Uterus (tissue), 4 donors: ENCODE results near the gene RMDN3. TPM values are rescaled to one million over a fixed set of nuclear protein-coding genes. Genes with fewer than 3 reads are reported as not detected.

Source experiments
- DNase-seq, 2 donors: peaks; one replicate each; pipeline ENCODE4 v3.0.0-alpha.2; 2019 to 2020
- H3K27ac ChIP-seq, 2 donors: fragments of 200-600 bp; sonication (generic); 1 replicate in 1 of 2; 2 replicates in 1 of 2; pipeline ENCODE4 v1.5.1; 2016 to 2018
- H3K27me3 ChIP-seq, 2 donors: fragments of 200-600 bp; sonication (generic); one replicate each; pipeline ENCODE4 v1.5.1; 2018 to 2019; ENCODE audit warnings: control low read depth in 1 of 2
- H3K36me3 ChIP-seq, 2 donors: fragments of 200-600 bp; sonication (generic); one replicate each; pipeline ENCODE4 v1.5.1; 2019; ENCODE audit warnings: control low read depth in 1 of 2
- H3K4me1 ChIP-seq, 2 donors: fragments of 200-600 bp; sonication (generic); one replicate each; pipeline ENCODE4 v1.5.1; 2018 to 2019; ENCODE audit warnings: control low read depth in 1 of 2
- H3K4me3 ChIP-seq, 2 donors: fragments of 200-600 bp; sonication (generic); 1 replicate in 1 of 2; 2 replicates in 1 of 2; pipeline ENCODE4 v1.5.1; 2018 to 2019; ENCODE audit warnings: mild to moderate bottlenecking in 1 of 2
- H3K9me3 ChIP-seq, 2 donors: fragments of 200-600 bp; sonication (generic); one replicate each; pipeline ENCODE4 v1.5.1; 2019; ENCODE audit warnings: control low read depth in 1 of 2
- POLR2A ChIP-seq, 2 donors: fragments of 450-650 bp; IDR thresholded peaks; one replicate each; pipeline ENCODE4 v1.6.1; 2016; ENCODE audit warnings: antibody characterized with exemption in 2 of 2, mild to moderate bottlenecking in 1 of 2, moderate library complexity in 1 of 2
- intact Hi-C: fragments of 100-400 bp; cut with DNase I; formaldehyde crosslinking; loops from one replicate; pipeline ENCODE4 v1.15.1; 2023; ENCODE audit warnings: low total_unique reads
- total RNA-seq, 4 donors: library from RNA; depleted of rRNA in 3 of 4; stranded (reverse); fragments of >200 nt in 3 of 4; gene quantifications; one replicate each; pipeline versions ENCODE4 v1.1.0 to v1.2.4, GENCODE V29; 2014 to 2023
- TF ChIP-seq, protein P1 (sequence below), 4 experiments: fragments of 200-600 bp in 2 of 4; fragments of 450-650 bp in 2 of 4; sonication (generic) in 2 of 4; IDR thresholded peaks; one replicate each; pipeline ENCODE4 v1.5.1; 2016 to 2019; ENCODE audit warnings: antibody characterized with exemption in 4 of 4, mild to moderate bottlenecking in 2 of 4, moderate library complexity in 1 of 4
- donor health status: DM: yes; HTN: yes; CAD: no.

Gene RMDN3
- total RNA-seq, 4 donors from 2014 or later: 6.4 to 27.0 (median 16.1) TPM

DNA sequence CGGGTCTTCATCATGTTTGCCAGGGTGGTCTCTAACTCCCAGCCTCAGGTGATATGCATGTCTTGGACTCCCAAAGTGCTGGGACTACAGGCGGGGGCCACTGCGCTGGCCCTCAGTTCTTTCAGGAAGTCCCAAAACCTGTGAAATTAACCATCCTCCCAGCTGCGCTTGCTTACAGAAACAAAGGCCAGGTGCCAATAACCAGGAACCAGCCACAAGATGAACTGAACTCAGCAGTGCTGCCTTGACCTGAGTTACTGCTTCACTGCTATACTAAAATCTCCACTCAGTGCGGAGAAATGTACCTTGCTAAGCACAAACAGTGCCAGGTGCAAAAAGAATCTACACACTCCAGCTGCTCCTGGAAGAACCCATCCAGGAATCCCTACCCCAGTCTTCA, 4.9 kb upstream of the RMDN3 start:
- Histone ChIP-seq H3K9me3 (no peaks in the 10 kb centered on the region), H3K27me3 (no peaks in the 10 kb centered on the region), H3K4me3 (no peak overlapping the region), H3K4me1 (peaks cover 0 to 4% of the 10 kb centered on the region in 2 donors), H3K27ac (no peak overlapping the region), H3K36me3 (no peaks in the 10 kb centered on the region)
- no peak for DNase-seq
- intact Hi-C loops: no loop called here
- TF ChIP-seq, protein P1, sequence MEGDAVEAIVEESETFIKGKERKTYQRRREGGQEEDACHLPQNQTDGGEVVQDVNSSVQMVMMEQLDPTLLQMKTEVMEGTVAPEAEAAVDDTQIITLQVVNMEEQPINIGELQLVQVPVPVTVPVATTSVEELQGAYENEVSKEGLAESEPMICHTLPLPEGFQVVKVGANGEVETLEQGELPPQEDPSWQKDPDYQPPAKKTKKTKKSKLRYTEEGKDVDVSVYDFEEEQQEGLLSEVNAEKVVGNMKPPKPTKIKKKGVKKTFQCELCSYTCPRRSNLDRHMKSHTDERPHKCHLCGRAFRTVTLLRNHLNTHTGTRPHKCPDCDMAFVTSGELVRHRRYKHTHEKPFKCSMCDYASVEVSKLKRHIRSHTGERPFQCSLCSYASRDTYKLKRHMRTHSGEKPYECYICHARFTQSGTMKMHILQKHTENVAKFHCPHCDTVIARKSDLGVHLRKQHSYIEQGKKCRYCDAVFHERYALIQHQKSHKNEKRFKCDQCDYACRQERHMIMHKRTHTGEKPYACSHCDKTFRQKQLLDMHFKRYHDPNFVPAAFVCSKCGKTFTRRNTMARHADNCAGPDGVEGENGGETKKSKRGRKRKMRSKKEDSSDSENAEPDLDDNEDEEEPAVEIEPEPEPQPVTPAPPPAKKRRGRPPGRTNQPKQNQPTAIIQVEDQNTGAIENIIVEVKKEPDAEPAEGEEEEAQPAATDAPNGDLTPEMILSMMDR (IDR thresholded peaks at IDR 0.05): no peak
- TF ChIP-seq POLR2A (IDR thresholded peaks at IDR 0.05): no peak

DNA sequence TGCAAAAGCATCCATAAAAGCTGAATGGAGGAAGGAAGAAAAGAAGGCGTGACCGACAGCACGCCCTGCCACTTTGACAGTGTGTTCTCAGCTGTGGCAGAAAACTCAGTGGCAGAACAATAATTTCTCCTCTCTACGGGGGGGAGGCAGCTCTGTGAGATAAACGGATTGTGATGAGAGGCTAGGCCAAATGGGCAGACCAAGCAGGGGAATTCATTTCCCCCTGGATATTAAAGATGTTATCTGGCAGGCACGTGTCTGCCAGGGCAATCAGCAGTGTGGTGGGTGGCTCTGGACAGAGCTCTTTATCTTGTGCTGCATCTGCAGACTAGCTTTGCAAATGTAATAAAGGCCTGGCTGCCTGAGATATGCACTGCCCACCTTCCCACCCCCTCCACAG, 1.9 kb upstream of the RMDN3 start:
- H3K27me3 ChIP-seq: no peaks in the 10 kb centered on the region
- no peak overlapping the region for H3K4me3 ChIP-seq
- DNase-seq: no peak
- H3K27ac ChIP-seq: no peak overlapping the region
- H3K36me3 ChIP-seq: no peaks in the 10 kb centered on the region
- no peaks in the 10 kb centered on the region for H3K9me3 ChIP-seq
- intact Hi-C loops: no loop called here
- TF ChIP-seq, protein P1 (IDR thresholded peaks at IDR 0.05): no peak
- TF ChIP-seq POLR2A (IDR thresholded peaks at IDR 0.05): no peak
- no peaks in the 10 kb centered on the region for H3K4me1 ChIP-seq

DNA sequence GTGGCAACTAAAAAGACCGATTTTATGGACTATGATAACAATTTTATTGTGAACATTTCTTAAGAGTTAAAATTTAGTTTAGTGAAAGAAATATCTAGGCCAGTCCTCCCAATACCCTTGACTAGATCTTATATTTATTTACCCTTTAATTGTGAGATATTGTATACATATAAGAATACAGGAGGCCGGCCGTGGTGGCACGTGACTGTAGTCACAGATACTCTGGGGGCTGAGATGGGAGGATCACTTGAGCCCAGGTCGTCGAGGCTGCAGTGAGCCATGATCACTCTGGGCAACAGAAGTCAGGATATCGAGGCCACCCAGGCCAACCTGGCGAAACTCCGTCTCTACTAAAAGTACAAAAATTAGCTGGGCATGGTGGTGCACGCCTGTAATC, 756 bp upstream of the RMDN3 start:
- intact Hi-C loops: no loop called here
- H3K27me3 ChIP-seq: no peaks in the 10 kb centered on the region
- no peak for TF ChIP-seq POLR2A (IDR thresholded peaks at IDR 0.05)
- TF ChIP-seq, protein P1 (IDR thresholded peaks at IDR 0.05): no peak
- H3K27ac ChIP-seq: peak overlapping the region; percentile 81 to 85
- H3K9me3 ChIP-seq: no peaks in the 10 kb centered on the region
- no peaks in the 10 kb centered on the region for H3K4me1 ChIP-seq
- DNase-seq: no peak
- H3K36me3 ChIP-seq: no peaks in the 10 kb centered on the region
- H3K4me3 ChIP-seq: peak overlapping the region; percentile 74 to 96

DNA sequence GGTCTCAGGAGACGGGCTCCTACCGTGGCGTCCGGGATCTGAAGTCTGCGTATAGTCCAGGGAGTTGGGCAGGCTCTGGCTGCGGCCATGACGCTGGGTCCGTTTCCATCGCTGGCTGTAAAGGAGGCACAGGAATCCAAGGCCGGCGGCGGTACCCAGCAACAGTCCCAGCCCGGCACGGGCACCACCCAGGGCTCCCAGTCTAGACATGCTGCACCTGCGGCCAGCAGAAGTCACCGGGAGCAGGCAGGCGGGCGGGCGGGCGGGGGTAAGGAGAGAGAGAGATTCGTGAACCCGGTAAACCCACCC, 526 bp downstream of the RMDN3 start:
- intact Hi-C loops: no loop called here
- no peaks in the 10 kb centered on the region for H3K36me3 ChIP-seq
- peak overlapping the region; percentile 81 to 85 for H3K27ac ChIP-seq
- peak overlapping the region; percentile 74 to 96 for H3K4me3 ChIP-seq
- H3K27me3 ChIP-seq: no peaks in the 10 kb centered on the region
- TF ChIP-seq, protein P1 (IDR thresholded peaks at IDR 0.05): no peak
- no peak for TF ChIP-seq POLR2A (IDR thresholded peaks at IDR 0.05)
- no peaks in the 10 kb centered on the region for H3K9me3 ChIP-seq
- H3K4me1 ChIP-seq: no peaks in the 10 kb centered on the region
- no peak for DNase-seq

DNA sequence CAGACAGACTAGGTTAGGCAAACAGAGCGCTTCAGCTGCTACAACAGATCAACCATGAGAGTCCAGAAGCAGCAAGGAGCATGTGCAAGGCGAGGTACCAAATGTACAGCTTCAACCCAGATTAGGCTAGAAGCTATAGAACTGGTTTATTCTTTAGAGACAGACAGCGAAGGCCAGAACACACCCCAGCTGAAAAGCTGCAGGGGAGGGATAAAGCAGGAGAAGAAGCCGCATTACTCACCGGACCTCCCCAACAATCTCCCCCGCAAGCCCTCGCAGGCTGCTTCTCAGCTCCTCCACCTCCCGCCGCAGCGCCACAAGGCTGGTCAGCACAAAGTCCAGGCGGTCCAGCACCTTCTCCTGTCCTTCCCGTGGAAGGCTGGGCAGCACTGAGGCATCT, 3.3 kb downstream of the RMDN3 start:
- TF ChIP-seq, protein P1 (IDR thresholded peaks at IDR 0.05): no peak
- no peak for TF ChIP-seq POLR2A (IDR thresholded peaks at IDR 0.05)
- intact Hi-C loops: no loop called here
- H3K27me3 ChIP-seq: no peaks in the 10 kb centered on the region
- H3K4me1 ChIP-seq: no peaks in the 10 kb centered on the region
- no peak overlapping the region for H3K4me3 ChIP-seq
- DNase-seq: no peak
- no peak overlapping the region for H3K27ac ChIP-seq
- no peaks in the 10 kb centered on the region for H3K36me3 ChIP-seq
- no peaks in the 10 kb centered on the region for H3K9me3 ChIP-seq
